Left ventricle myocardium superior (tissue), 1 donor: Measurements from ENCODE around the gene CFAP107. TPM values are rescaled to one million over a fixed set of nuclear protein-coding genes. Genes with fewer than 3 reads are reported as not detected.
"Not testable (repeated sequence)": the region's sequence is repeated elsewhere in the genome, so short reads cannot be mapped to it uniquely, and the experiment has no call there.

ENCODE experiments used
- ATAC-seq: fragments of 200-7000 bp; cut with Tn5 transposase; one replicate; pipeline ENCODE4 v1.9.1; 2020; ENCODE audit warnings: mild to moderate bottlenecking, moderate library complexity
- DNase-seq: peaks from one replicate; pipeline ENCODE4 v3.0.0-alpha.2; 2020
- intact Hi-C: fragments of 100-400 bp; cut with micrococcal nuclease; formaldehyde crosslinking; loops from one replicate; pipeline ENCODE4 v1.11.0; 2022
- total RNA-seq: library from RNA; stranded (reverse); fragmentation: NEBNext Ultra II Directional; extraction: Animal tissue kit (Norgen Biotek cat#: 25700); gene quantifications from one replicate; pipeline ENCODE4 v1.2.1, GENCODE V29; 2021
- donor health status: DM: no; HTN: yes; CAD: no; lungs with severe emphysema.

Gene CFAP107
- total RNA-seq, 1 donor from 2014 or later, result not detected

GRCh38 chr1:12773438-12773837 lies 27.4 kb downstream of the CFAP107 start, which contains the start of gene PRAMEF12:
PRAMEF12 (plus strand) TSS chr1:12773738; CDS start chr1:12774868, 1,130 bp downstream.
- intact Hi-C loops, result no loop called here
- no peak for DNase-seq
- no peak for ATAC-seq

GRCh38 chr1:12774801-12775345 lies 28.9 kb downstream of the CFAP107 start:
- ATAC-seq (no peak), DNase-seq (no peak)
- intact Hi-C loops, result no loop called here

GRCh38 chr1:12775443-12775842 lies 29.4 kb downstream of the CFAP107 start:
- intact Hi-C loops, result no loop called here
- no peak for DNase-seq
- no peak for ATAC-seq

- intact Hi-C loops, result no loop called here
- DNase-seq (no peak), ATAC-seq (no peak)
These were observed 31.0 kb downstream of the CFAP107 start for GRCh38 chr1:12776801-12777557.

- ATAC-seq, result no peak
- intact Hi-C loops, result no loop called here
- DNase-seq, result no peak
These were observed 32.1 kb downstream of the CFAP107 start for GRCh38 chr1:12778061-12778460.

GRCh38 chr1:12778907-12779306 lies 32.9 kb downstream of the CFAP107 start:
- ATAC-seq, result no peak
- intact Hi-C loops, result no loop called here
- no peak for DNase-seq

- intact Hi-C loops, ATAC-seq, DNase-seq: not testable (repeated sequence)
These were observed 35.5 kb downstream of the CFAP107 start for GRCh38 chr1:12781488-12781887.

GRCh38 chr1:12783783-12784182 lies 37.8 kb downstream of the CFAP107 start:
- DNase-seq, ATAC-seq, intact Hi-C loops: not testable (repeated sequence)

GRCh38 chr1:12784729-12785128 lies 38.7 kb downstream of the CFAP107 start:
- intact Hi-C loops, DNase-seq, ATAC-seq: not testable (repeated sequence)

- intact Hi-C loops, ATAC-seq, DNase-seq: not testable (repeated sequence)
These were observed 45.1 kb downstream of the CFAP107 start, which contains the start of gene PRAMEF1 for GRCh38 chr1:12791097-12791496. PRAMEF1 (plus strand) TSS chr1:12791397; CDS start chr1:12793228, 1,831 bp downstream.

- DNase-seq, result no peak
- intact Hi-C loops, result no loop called here
- no peak for ATAC-seq
These were observed 52.9 kb downstream of the CFAP107 start for GRCh38 chr1:12798911-12799310.

GRCh38 chr1:12799730-12800129 lies 53.7 kb downstream of the CFAP107 start:
- DNase-seq (no peak), ATAC-seq (no peak)
- intact Hi-C loops, result no loop called here

GRCh38 chr1:12809933-12810332 lies 63.9 kb downstream of the CFAP107 start:
- DNase-seq (no peak), ATAC-seq (no peak)
- intact Hi-C loops, result no loop called here

GRCh38 chr1:12810691-12811408 lies 64.8 kb downstream of the CFAP107 start:
- DNase-seq (no peak), ATAC-seq (no peak)
- intact Hi-C loops, result no loop called here

- intact Hi-C loops, result no loop called here
- ATAC-seq, result no peak
These were observed 65.4 kb downstream of the CFAP107 start for GRCh38 chr1:12811409-12811784.

More at GRCh38 chr1:12811409-12811784, 65.4 kb downstream of the CFAP107 start:
- DNase-seq, result no peak

Other genes starting within 250 kb of the CFAP107 start
- 79.6 TPM for gene DHRS3, start 128.0 kb upstream of the CFAP107 start, total RNA-seq
- gene AADACL4, start 102.1 kb upstream of the CFAP107 start, total RNA-seq, result not detected
- not detected for gene AADACL3, start 30.1 kb upstream of the CFAP107 start, total RNA-seq
- gene PRAMEF12, start 27.5 kb downstream of the CFAP107 start, total RNA-seq, result not detected
- gene PRAMEF1, start 45.2 kb downstream of the CFAP107 start, total RNA-seq, result not detected
- not detected for gene PRAMEF11, start 85.2 kb downstream of the CFAP107 start, total RNA-seq
- not detected for gene HNRNPCL1, start 102.5 kb downstream of the CFAP107 start, total RNA-seq
- not detected for gene PRAMEF2, start 110.9 kb downstream of the CFAP107 start, total RNA-seq
- not detected for gene PRAMEF4, start 140.0 kb downstream of the CFAP107 start, total RNA-seq
- gene PRAMEF10, start 152.1 kb downstream of the CFAP107 start, total RNA-seq, result not detected
- gene PRAMEF7, start 170.4 kb downstream of the CFAP107 start, total RNA-seq, result not detected
- not detected for gene PRAMEF6, start 201.4 kb downstream of the CFAP107 start, total RNA-seq